GM21528 (cell line): ENCODE measurements around the gene DYRK3.
"Not testable (repeated sequence)": the region's sequence is repeated elsewhere in the genome, so short reads cannot be mapped to it uniquely, and the experiment has no call there.

Source experiments
- ATAC-seq: cut with Tn5 transposase; IDR thresholded peaks from one replicate; pipeline ENCODE4 v1.9.1; 2021; ENCODE audit warnings: mild to moderate bottlenecking, moderate library complexity; ENCODE audit not compliant: unreplicated experiment, low FRiP score

The DYRK3 gene

GRCh38 chr1:206628916-206629315, 6.4 kb upstream of the DYRK3 start:
- ATAC-seq, result no peak

GRCh38 chr1:206631085-206631509, 4.2 kb upstream of the DYRK3 start:
- ATAC-seq, result no peak

- ATAC-seq, result no peak
Measured at GRCh38 chr1:206633708-206634121, 1.6 kb upstream of the DYRK3 start.

- no peak for ATAC-seq
Measured at GRCh38 chr1:206634365-206635079, 814 bp upstream of the DYRK3 start.

- ATAC-seq, result peak; percentile 8
Measured at GRCh38 chr1:206635978-206636345, 626 bp downstream of the DYRK3 start.

GRCh38 chr1:206636671-206637070, 1.3 kb downstream of the DYRK3 start:
- ATAC-seq, result no peak

GRCh38 chr1:206637605-206638004, 2.3 kb downstream of the DYRK3 start:
- ATAC-seq, result no peak

GRCh38 chr1:206642074-206642473, 6.7 kb downstream of the DYRK3 start:
- not testable (repeated sequence) for ATAC-seq

- ATAC-seq, result no peak
Measured at GRCh38 chr1:206643118-206643698, 7.9 kb downstream of the DYRK3 start.

- no peak for ATAC-seq
Measured at GRCh38 chr1:206646504-206646903, 11.2 kb downstream of the DYRK3 start.

- ATAC-seq, result no peak
Measured at GRCh38 chr1:206647224-206647623, 11.9 kb downstream of the DYRK3 start.

GRCh38 chr1:206649261-206649921, 14.1 kb downstream of the DYRK3 start:
- no peak for ATAC-seq

- ATAC-seq, result no peak
Measured at GRCh38 chr1:206651014-206651413, 15.7 kb downstream of the DYRK3 start.

GRCh38 chr1:206651958-206652890, 16.9 kb downstream of the DYRK3 start:
- no peak for ATAC-seq

GRCh38 chr1:206653715-206654459, 18.6 kb downstream of the DYRK3 start:
- ATAC-seq, result no peak

GRCh38 chr1:206654828-206655227, 19.5 kb downstream of the DYRK3 start:
- no peak for ATAC-seq

- ATAC-seq, result no peak
Measured at GRCh38 chr1:206655471-206655882, 20.1 kb downstream of the DYRK3 start.

- no peak for ATAC-seq
Measured at GRCh38 chr1:206656936-206657335, 21.6 kb downstream of the DYRK3 start.

GRCh38 chr1:206657751-206658150, 22.4 kb downstream of the DYRK3 start:
- no peak for ATAC-seq
